GM12878 (cell line): ENCODE results near the gene GPR39. TPM values are rescaled to one million over a fixed set of nuclear protein-coding genes. Genes with fewer than 3 reads are reported as not detected.

ENCODE experiments used
- ATAC-seq: fragments of 200-7000 bp; cut with Tn5 transposase; 3 replicates; pipeline ENCODE4 v1.9.1; 2020; ENCODE audit warnings: mild to moderate bottlenecking, moderate library complexity
- BruUV-seq: library from RNA; stranded (reverse); fragments of 400-500 nt; replicated peaks from 2 replicates; lab custom pipeline; 2021; lab: Mats Ljungman, UMichigan
- CTCF ChIA-PET: fragments of 300-600 bp; sonication (Branson Sonifier 250); formaldehyde crosslinking; extraction: SDS; loops from one replicate; lab custom pipeline; 2021; ENCODE audit warnings: inconsistent platforms; lab: Yijun Ruan, JAX
- POLR2A ChIA-PET: fragments of 350-600 bp; formaldehyde crosslinking; extraction: SDS; loops from one replicate; lab custom pipeline; 2021; ENCODE audit warnings: inconsistent platforms; lab: Charles Lee
- RAD21 ChIA-PET: fragments of 300-600 bp; sonication (Branson Sonifier 250); formaldehyde crosslinking; loops from one replicate; lab custom pipeline; 2023; ENCODE audit warnings: antibody characterized with exemption; ENCODE audit not compliant: unreplicated experiment; lab: Charles Lee
- SMC1A ChIA-PET: fragments of 300-600 bp; sonication (Branson Sonifier 250); formaldehyde crosslinking; loops from one replicate; lab custom pipeline; 2023; ENCODE audit not compliant: unreplicated experiment, uncharacterized antibody; lab: Charles Lee
- DNase-seq: peaks from one replicate; pipeline ENCODE4 v3.0.0-alpha.2; 2011; ENCODE audit warnings: low read depth, low spot score
- FAIRE-seq: peaks from 3 replicates; lab custom pipeline; 2011; peaks lifted over from hg19 to GRCh38; lab: Jason Lieb, UNC
- H2AFZ ChIP-seq: 2 replicates; pipeline ENCODE4 v1.6.0; 2011; ENCODE audit warnings: low read depth, low read length, control low read depth; ENCODE audit not compliant: control insufficient read depth
- H3K27ac ChIP-seq: 2 replicates; pipeline ENCODE4 v1.5.1; 2011; ENCODE audit warnings: control low read depth; ENCODE audit not compliant: control insufficient read depth, insufficient read depth
- H3K27me3 ChIP-seq, 2 experiments: replicated peaks in 1 of 2; 2 replicates each; pipeline versions ENCODE4 v1.6.0 to v1.6.1; 2011; ENCODE audit warnings: low read length in 1 of 2; ENCODE audit not compliant: control insufficient read depth in 2 of 2, insufficient read depth in 2 of 2
- H3K36me3 ChIP-seq, 2 experiments: 2 replicates each; pipeline ENCODE4 v1.5.1; 2011; ENCODE audit warnings: low read length in 1 of 2; ENCODE audit not compliant: control insufficient read depth in 2 of 2, insufficient read depth in 2 of 2
- H3K4me1 ChIP-seq: 2 replicates; pipeline ENCODE4 v1.6.1; 2011; ENCODE audit warnings: mild to moderate bottlenecking, low read length, moderate library complexity, mixed read lengths; ENCODE audit not compliant: control insufficient read depth, insufficient read depth
- H3K4me2 ChIP-seq: 2 replicates; pipeline ENCODE4 v1.6.0; 2011; ENCODE audit warnings: control low read depth; ENCODE audit not compliant: control insufficient read depth, insufficient read depth
- H3K4me3 ChIP-seq: fragments of 200-600 bp; sonication (generic); 2 replicates; pipeline ENCODE4 v1.5.1; 2016
- H3K79me2 ChIP-seq: 2 replicates; pipeline ENCODE4 v1.6.0; 2011; ENCODE audit warnings: low read length; ENCODE audit not compliant: control insufficient read depth, insufficient read depth
- H3K9ac ChIP-seq: 2 replicates; pipeline ENCODE4 v1.8.0; 2011; ENCODE audit warnings: low read length, control low read depth, mixed read lengths; ENCODE audit not compliant: control insufficient read depth, insufficient read depth
- H3K9me3 ChIP-seq: replicated peaks from 3 replicates; pipeline ENCODE4 v1.5.1; 2011; ENCODE audit warnings: mild to moderate bottlenecking, low read length; ENCODE audit not compliant: control insufficient read depth, insufficient read depth
- H4K20me1 ChIP-seq: 2 replicates; pipeline ENCODE4 v1.6.0; 2011; ENCODE audit not compliant: control insufficient read depth, insufficient read depth
- BMI1 ChIP-seq: fragments of 450-650 bp; IDR thresholded peaks from 2 replicates; pipeline ENCODE4 v1.6.1; 2016; ENCODE audit warnings: mild to moderate bottlenecking, moderate library complexity, borderline replicate concordance
- IKZF2 ChIP-seq, 2 experiments: fragments of 450-650 bp; IDR thresholded peaks; 2 replicates each; pipeline ENCODE4 v1.6.1; 2017; ENCODE audit warnings: mild to moderate bottlenecking in 2 of 2, moderate library complexity in 2 of 2
- MLLT1 ChIP-seq: fragments of 450-650 bp; IDR thresholded peaks from 2 replicates; pipeline ENCODE4 v1.6.1; 2016; ENCODE audit warnings: mild to moderate bottlenecking
- NR2C1 ChIP-seq: fragments of 450-650 bp; IDR thresholded peaks from 2 replicates; pipeline ENCODE4 v1.6.1; 2017; ENCODE audit warnings: antibody characterized with exemption, mild to moderate bottlenecking, moderate library complexity
- PBX3 ChIP-seq: IDR thresholded peaks from 2 replicates; pipeline ENCODE4 v1.6.1; 2011; ENCODE audit warnings: mild to moderate bottlenecking, low read depth, low read length, moderate library complexity; ENCODE audit not compliant: insufficient replicate concordance
- POU2F2 ChIP-seq: IDR thresholded peaks from 3 replicates; pipeline ENCODE4 v1.6.1; 2011; ENCODE audit warnings: low read depth, mild to moderate bottlenecking, low read length, borderline replicate concordance
- RBBP5 ChIP-seq: fragments of 200-600 bp; sonication (generic); conservative IDR thresholded peaks from 2 replicates; pipeline ENCODE4 v1.6.1; 2016
- RCOR1 ChIP-seq: conservative IDR thresholded peaks from 2 replicates; pipeline ENCODE4 v1.6.1; 2012; ENCODE audit warnings: low read depth, low read length, improper control_type of control experiment
- RELB ChIP-seq: fragments of 450-650 bp; IDR thresholded peaks from 2 replicates; pipeline ENCODE4 v1.6.1; 2017; ENCODE audit warnings: low read depth, mild to moderate bottlenecking, moderate library complexity
- ZNF207 ChIP-seq: fragments of 450-650 bp; IDR thresholded peaks from 2 replicates; pipeline ENCODE4 v1.6.1; 2014; ENCODE audit warnings: antibody characterized with exemption, mild to moderate bottlenecking, borderline replicate concordance
- ZNF687 ChIP-seq: fragments of 450-650 bp; IDR thresholded peaks from 2 replicates; pipeline ENCODE4 v1.6.1; 2017; ENCODE audit warnings: mild to moderate bottlenecking, moderate library complexity
- WGBS: methylation state at CpG from one replicate; pipeline ENCODE4 v1.1.6; 2016; ENCODE audit warnings: low lambda C conversion rate; ENCODE audit not compliant: insufficient replicate concordance, insufficient coverage; ENCODE audit errors: missing lambda C conversion rate; 5-methylcytosine and 5-hydroxymethylcytosine counted together
- in situ Hi-C: fragments of 300-500 bp; cut with MboI; formaldehyde crosslinking; loops from 9 replicates; pipeline ENCODE4 v1.14.3; 2018; ENCODE audit warnings: mixed read lengths
- intact Hi-C: fragments of 100-400 bp; cut with micrococcal nuclease; formaldehyde crosslinking; loops from one replicate; pipeline ENCODE4 v1.14.2; 2022; ENCODE audit not compliant: unreplicated experiment
- polyA plus RNA-seq, 11 experiments: library from polyadenylated mRNA; depleted of rRNA in 4 of 11; unstranded in 6 of 11; stranded (reverse) in 5 of 11; fragments of >200 nt; fragmentation: Nextera tagmentation in 4 of 11; fragmentation: Illumina TruSeq in 1 of 11; extraction: Ambion mirVana in 4 of 11; extraction: Trizol in 1 of 11; gene quantifications; 1 replicate in 1 of 11; 2 replicates in 10 of 11; pipeline versions ENCODE4 v1.2.1 to v1.2.3, GENCODE V29; 2011 to 2016; ENCODE audit warnings: inconsistent platforms in 2 of 11, missing spikeins in 2 of 11, low read depth in 1 of 11
- total RNA-seq, 4 experiments: library from RNA; depleted of rRNA in 3 of 4; stranded (reverse); fragments of >200 nt in 3 of 4; fragmentation: Illumina TruSeq in 1 of 4; extraction: Trizol in 1 of 4; gene quantifications; 2 replicates each; pipeline versions ENCODE4 v1.2.1 to v1.2.3, GENCODE V29; 2013 to 2021

The GPR39 gene
- total and polyA plus RNA-seq, 10 of the 15 experiments (the other 5 are each of a cell fraction or from before 2014, with no cell fraction given): 0.05 to 0.23 TPM; not detected in 8

GRCh38 chr2:132633635-132634034 is 217.0 kb downstream of the GPR39 start:
- no peaks in the 10 kb centered on the region; a peak in 1 of 4 replicates for H3K27me3 ChIP-seq
- no peak overlapping the region for H3K27ac ChIP-seq
- WGBS: 46% methylated on average over 2 of the region's 2 CpGs
- H3K36me3 ChIP-seq: no peaks in the 10 kb centered on the region
- SMC1A ChIA-PET: interaction anchor here (0.9 kb wide), 1 partner anchor 9 kb away, joined by 3 read pairs; no protein-coding TSS in a partner anchor
- in situ Hi-C loops (no loop called here), intact Hi-C loops (no loop called here)
- H2AFZ ChIP-seq: no peak overlapping the region
- H3K9me3 ChIP-seq: no peaks in the 10 kb centered on the region
- no peak for DNase-seq
- no peaks in the 10 kb centered on the region for H3K79me2 ChIP-seq
- H3K4me1 ChIP-seq: no peaks in the 10 kb centered on the region
- TF ChIP-seq POU2F2 (no peak), RCOR1 (no peak), RELB (no peak), PBX3 (no peak), NR2C1 (no peak), MLLT1 (no peak), BMI1 (no peak), ZNF687 (no peak), RBBP5 (no peak), ZNF207 (no peak), IKZF2 (IDR thresholded peaks at IDR 0.05) (no peak)
- H4K20me1 ChIP-seq: no peaks in the 10 kb centered on the region
- no peak overlapping the region for H3K9ac ChIP-seq
- POLR2A ChIA-PET: no interaction called here
- RAD21 ChIA-PET: no interaction called here
- H3K4me3 ChIP-seq: no peak overlapping the region
- H3K4me2 ChIP-seq: no peak overlapping the region
- ATAC-seq: no peak
- CTCF ChIA-PET: no interaction called here
- no peak for FAIRE-seq
- BruUV-seq: no TSS peak
